Peyer's patch (tissue), 4 donors: ENCODE results near the gene BRCA2. TPM values are rescaled to one million over a fixed set of nuclear protein-coding genes. Genes with fewer than 3 reads are reported as not detected.

Source experiments
- DNase-seq, 3 donors: peaks; one replicate each; pipeline ENCODE4 v3.0.0-alpha.2; 2017 to 2019
- H3K27ac ChIP-seq, 4 donors: fragments of 200-600 bp; sonication (generic); one replicate each; pipeline ENCODE4 v1.5.1; 2016 to 2019
- H3K27me3 ChIP-seq, 2 donors: fragments of 200-600 bp; sonication (generic); one replicate each; pipeline ENCODE4 v1.5.1; 2019
- H3K36me3 ChIP-seq, 3 donors: fragments of 200-600 bp; sonication (generic); one replicate each; pipeline ENCODE4 v1.5.1; 2016 to 2019
- H3K4me1 ChIP-seq, 4 donors: fragments of 200-600 bp; sonication (generic); one replicate each; pipeline ENCODE4 v1.5.1; 2016 to 2019
- H3K4me3 ChIP-seq, 4 donors: fragments of 200-600 bp; sonication (generic); 1 replicate in 3 of 4; 2 replicates in 1 of 4; pipeline ENCODE4 v1.5.1; 2016 to 2019; ENCODE audit warnings: mild to moderate bottlenecking in 1 of 4
- H3K9me3 ChIP-seq, 4 donors: fragments of 200-600 bp; sonication (generic); one replicate each; pipeline ENCODE4 v1.5.1; 2016 to 2019; ENCODE audit warnings: mild to moderate bottlenecking in 1 of 4
- POLR2A ChIP-seq, 2 donors: fragments of 450-650 bp; IDR thresholded peaks; one replicate each; pipeline ENCODE4 v1.5.1; 2017; ENCODE audit warnings: antibody characterized with exemption in 2 of 2, mild to moderate bottlenecking in 2 of 2, moderate library complexity in 2 of 2
- total RNA-seq, 4 donors: library from RNA; depleted of rRNA; stranded (reverse); fragments of >200 nt; gene quantifications; one replicate each; pipeline ENCODE4 v1.1.0, GENCODE V29; 2016
- TF ChIP-seq, protein P1 (sequence below), 6 experiments: fragments of 450-650 bp in 4 of 6; fragments of 200-600 bp in 2 of 6; sonication (generic) in 1 of 6; IDR thresholded peaks; one replicate each; pipeline ENCODE4 v1.5.1; 2017 to 2019; ENCODE audit warnings: antibody characterized with exemption in 6 of 6, mild to moderate bottlenecking in 3 of 6, moderate library complexity in 1 of 6

BRCA2 gene
- total RNA-seq, 4 donors from 2014 or later = 1.7 to 12.4 (median 2.7) TPM

DNA sequence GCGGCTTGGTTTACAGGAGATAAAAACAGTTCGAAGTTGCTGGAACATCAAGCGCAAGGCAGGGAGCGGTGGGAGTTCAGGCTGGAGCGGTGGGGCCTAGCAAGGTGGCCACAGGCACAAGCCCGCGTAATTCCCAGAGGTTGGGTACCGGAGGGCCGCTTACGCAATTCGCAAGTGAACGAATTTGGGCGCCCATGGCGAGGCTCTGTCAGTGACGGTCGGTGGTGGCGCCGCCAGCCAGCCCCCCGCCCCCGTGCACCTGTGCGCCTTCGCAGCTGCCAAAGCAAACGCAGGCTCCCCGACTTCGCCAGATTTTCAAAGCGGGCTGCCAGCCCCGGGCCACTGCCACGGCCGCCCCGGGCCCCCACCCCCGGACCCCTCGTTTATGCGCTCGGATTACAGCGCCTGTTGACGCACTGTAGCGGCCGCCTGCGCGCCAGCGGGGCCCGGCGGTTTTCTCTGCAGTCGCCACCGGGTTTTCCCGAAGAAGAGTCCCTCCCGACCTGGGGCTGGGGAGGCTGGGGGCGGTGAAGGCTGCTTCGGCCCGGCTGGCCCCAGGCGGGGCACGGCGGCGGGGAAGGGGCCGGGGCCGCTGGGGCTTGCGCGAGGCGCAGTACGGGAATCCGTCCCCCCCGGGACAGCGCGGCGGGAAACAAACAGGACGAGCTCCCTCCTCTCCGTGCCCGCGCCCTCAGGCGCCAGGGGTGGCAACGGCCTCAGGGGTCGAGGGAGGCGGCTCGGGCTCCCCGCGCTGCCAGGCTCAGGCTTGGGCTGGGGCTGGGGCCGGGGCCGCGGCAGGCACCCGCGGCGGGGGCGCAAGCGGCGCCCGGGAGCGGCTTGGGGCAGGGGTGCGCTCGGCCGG, 111.9 kb downstream of the BRCA2 start:
- no peaks in the 10 kb centered on the region for H3K27me3 ChIP-seq
- DNase-seq = peak; percentile 56 to 78 (median 70)
- H3K4me3 ChIP-seq = peak overlapping the region; percentile 72 to 98 (median 83)
- H3K9me3 ChIP-seq = no peaks in the 10 kb centered on the region
- TF ChIP-seq, protein P1, sequence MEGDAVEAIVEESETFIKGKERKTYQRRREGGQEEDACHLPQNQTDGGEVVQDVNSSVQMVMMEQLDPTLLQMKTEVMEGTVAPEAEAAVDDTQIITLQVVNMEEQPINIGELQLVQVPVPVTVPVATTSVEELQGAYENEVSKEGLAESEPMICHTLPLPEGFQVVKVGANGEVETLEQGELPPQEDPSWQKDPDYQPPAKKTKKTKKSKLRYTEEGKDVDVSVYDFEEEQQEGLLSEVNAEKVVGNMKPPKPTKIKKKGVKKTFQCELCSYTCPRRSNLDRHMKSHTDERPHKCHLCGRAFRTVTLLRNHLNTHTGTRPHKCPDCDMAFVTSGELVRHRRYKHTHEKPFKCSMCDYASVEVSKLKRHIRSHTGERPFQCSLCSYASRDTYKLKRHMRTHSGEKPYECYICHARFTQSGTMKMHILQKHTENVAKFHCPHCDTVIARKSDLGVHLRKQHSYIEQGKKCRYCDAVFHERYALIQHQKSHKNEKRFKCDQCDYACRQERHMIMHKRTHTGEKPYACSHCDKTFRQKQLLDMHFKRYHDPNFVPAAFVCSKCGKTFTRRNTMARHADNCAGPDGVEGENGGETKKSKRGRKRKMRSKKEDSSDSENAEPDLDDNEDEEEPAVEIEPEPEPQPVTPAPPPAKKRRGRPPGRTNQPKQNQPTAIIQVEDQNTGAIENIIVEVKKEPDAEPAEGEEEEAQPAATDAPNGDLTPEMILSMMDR (IDR thresholded peaks at IDR 0.05) = no peak
- TF ChIP-seq POLR2A (IDR thresholded peaks at IDR 0.05) = no peak
- peaks cover 0 to 10% (median 6%) of the 10 kb centered on the region in 4 donors for H3K4me1 ChIP-seq
- H3K27ac ChIP-seq = peak overlapping the region; percentile 90 to 95 (median 93)
- no peaks in the 10 kb centered on the region for H3K36me3 ChIP-seq

GRCh38 chr13:32427852-32428580, 112.7 kb downstream of the BRCA2 start, which contains the start of gene N4BP2L1:
Gene N4BP2L1, minus strand, starts transcription at chr13:32428130. Its CDS starts 48 bp downstream, at chr13:32428082.
- H3K4me1 ChIP-seq = peaks cover 0 to 10% (median 6%) of the 10 kb centered on the region in 4 donors
- no peaks in the 10 kb centered on the region for H3K27me3 ChIP-seq
- no peaks in the 10 kb centered on the region for H3K36me3 ChIP-seq
- peak within 1 kb of the TSS; percentile 90 to 95 (median 93) for H3K27ac ChIP-seq
- peak within 1 kb of the TSS; percentile 72 to 98 (median 83) for H3K4me3 ChIP-seq
- no peaks in the 10 kb centered on the region for H3K9me3 ChIP-seq
- peak; percentile 85 to 94 (median 88) for DNase-seq
- peak; percentile 60 to 80 for TF ChIP-seq POLR2A (IDR thresholded peaks at IDR 0.05)
- TF ChIP-seq, protein P1 (IDR thresholded peaks at IDR 0.05) = no peak

GRCh38 chr13:32428581-32429432, 113.5 kb downstream of the BRCA2 start:
- peaks cover 0 to 10% (median 6%) of the 10 kb centered on the region in 4 donors for H3K4me1 ChIP-seq
- DNase-seq = peak in 1 of 3 donors; percentile 29
- peak overlapping the region; percentile 72 to 98 (median 83) for H3K4me3 ChIP-seq
- TF ChIP-seq POLR2A (IDR thresholded peaks at IDR 0.05) = no peak
- TF ChIP-seq, protein P1 (IDR thresholded peaks at IDR 0.05) = no peak
- peak overlapping the region; percentile 90 to 95 (median 93) for H3K27ac ChIP-seq
- no peaks in the 10 kb centered on the region for H3K27me3 ChIP-seq
- H3K9me3 ChIP-seq = no peaks in the 10 kb centered on the region
- H3K36me3 ChIP-seq = no peaks in the 10 kb centered on the region

DNA sequence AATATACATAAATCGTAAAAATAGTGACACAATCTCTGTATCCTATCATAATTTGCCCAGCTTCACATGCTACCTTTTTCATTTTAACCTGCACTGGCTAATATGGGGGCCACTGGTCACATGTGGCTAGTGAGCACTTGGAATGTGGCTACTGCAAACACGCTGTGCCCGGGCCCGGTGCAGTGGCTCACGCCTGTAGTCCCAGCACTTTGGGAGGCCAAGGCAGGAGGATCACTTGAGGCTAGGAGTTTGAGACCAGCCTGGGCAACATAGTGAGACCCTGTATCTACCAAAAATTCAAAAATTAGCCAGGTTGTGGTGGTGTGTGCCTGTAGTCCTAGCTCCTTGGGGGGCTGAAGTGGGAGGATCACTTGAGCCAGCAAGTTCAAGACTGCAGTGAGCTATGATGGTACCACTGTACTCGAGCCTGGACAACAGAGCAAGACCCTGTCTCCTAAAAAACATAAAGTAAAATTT, 114.2 kb downstream of the BRCA2 start:
- Histone ChIP-seq H3K27me3 (no peaks in the 10 kb centered on the region), H3K4me1 (peaks cover 0 to 10% (median 6%) of the 10 kb centered on the region in 4 donors), H3K36me3 (no peaks in the 10 kb centered on the region), H3K4me3 (no peak overlapping the region), H3K9me3 (no peaks in the 10 kb centered on the region), H3K27ac (peak overlapping the region in 3 of 4 donors; percentile 90 to 95 (median 92))
- no peak for DNase-seq
- TF ChIP-seq, protein P1 (IDR thresholded peaks at IDR 0.05) = no peak
- TF ChIP-seq POLR2A (IDR thresholded peaks at IDR 0.05) = no peak
